Measurements from ENCODE around the gene NDUFS8. TPM values are rescaled to one million over a fixed set of nuclear protein-coding genes. Genes with fewer than 3 reads are reported as not detected.

Gene NDUFS8
- total RNA-seq, 1 donor from 2014 or later, result 84.0 TPM

DNA sequence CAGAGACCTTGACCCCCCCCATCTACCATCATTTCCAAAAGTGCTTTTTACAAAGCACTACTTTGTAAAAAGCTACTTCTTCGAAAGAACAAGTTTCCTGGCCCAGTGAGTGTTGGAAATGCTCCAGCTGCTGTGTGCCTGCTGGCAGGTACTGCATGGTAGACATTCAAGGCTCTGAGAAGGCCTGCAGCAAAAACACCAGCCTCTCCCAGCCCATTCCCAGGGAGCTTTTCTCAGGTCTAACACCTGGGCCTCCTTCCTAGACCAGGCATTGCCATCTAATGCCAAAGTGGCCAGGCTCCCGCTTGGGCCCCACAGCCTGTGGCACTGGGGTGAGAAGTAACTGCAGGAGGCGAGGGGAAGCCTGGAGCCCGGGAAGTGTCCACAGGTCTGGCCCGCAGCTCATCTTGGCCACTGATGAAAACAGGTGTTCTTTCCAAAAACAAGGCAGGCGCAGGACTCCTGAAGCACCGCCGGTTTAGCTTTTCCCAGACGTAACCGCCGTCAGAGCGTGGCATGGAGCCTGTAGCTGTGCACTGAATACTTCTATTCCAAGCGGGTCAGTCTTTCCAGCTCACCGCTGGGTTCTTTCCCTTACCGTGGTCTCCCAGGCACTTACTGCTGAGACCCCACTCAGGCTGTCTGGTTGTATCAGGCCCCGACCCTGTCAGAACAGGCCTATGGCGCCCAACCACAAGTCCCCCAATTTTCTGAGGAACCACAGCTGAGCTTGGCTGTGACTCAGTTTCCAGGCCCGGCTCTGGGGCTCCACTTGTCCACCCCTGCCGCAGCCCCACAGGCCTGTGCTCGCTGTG is 7.1 kb downstream of the NDUFS8 start:
- H3K4me3 ChIP-seq (ENCODE audit: low read depth, low read length), result no peak overlapping the region
- no peak for FAIRE-seq
- TF ChIP-seq, protein P1, sequence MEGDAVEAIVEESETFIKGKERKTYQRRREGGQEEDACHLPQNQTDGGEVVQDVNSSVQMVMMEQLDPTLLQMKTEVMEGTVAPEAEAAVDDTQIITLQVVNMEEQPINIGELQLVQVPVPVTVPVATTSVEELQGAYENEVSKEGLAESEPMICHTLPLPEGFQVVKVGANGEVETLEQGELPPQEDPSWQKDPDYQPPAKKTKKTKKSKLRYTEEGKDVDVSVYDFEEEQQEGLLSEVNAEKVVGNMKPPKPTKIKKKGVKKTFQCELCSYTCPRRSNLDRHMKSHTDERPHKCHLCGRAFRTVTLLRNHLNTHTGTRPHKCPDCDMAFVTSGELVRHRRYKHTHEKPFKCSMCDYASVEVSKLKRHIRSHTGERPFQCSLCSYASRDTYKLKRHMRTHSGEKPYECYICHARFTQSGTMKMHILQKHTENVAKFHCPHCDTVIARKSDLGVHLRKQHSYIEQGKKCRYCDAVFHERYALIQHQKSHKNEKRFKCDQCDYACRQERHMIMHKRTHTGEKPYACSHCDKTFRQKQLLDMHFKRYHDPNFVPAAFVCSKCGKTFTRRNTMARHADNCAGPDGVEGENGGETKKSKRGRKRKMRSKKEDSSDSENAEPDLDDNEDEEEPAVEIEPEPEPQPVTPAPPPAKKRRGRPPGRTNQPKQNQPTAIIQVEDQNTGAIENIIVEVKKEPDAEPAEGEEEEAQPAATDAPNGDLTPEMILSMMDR (IDR thresholded peaks at IDR 0.05; ENCODE audit: insufficient read depth, low read length, severe bottlenecking), result no peak

DNA sequence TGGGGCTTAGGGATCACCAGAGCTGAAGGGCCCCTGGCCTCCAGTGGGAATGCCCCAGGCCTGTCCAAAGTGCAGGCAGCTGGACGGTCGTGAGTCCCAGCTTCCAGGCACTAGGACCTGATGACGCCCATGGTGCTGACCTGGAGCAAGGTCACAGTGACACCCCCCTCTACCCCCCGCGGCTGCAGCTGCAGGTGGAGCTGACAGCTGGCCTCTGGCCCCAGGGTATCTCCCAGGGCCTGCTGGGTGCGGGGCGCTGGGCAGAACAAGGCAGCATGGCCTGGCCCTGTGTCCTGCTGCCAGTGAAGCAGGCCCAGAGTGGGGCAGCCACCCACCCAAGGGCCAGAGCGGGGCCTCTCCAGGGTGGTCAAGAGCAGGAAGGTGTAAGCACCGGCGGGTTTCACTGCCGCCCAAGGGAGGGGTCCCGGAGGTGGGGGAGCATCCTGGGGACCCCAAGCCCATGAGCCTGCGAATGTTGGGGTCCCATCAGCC is 7.8 kb downstream of the NDUFS8 start:
- peaks cover 10% of the 10 kb centered on the region for H3K36me3 ChIP-seq (ENCODE audit: control insufficient read depth, insufficient read depth, low read length)
- TF ChIP-seq, protein P1 (IDR thresholded peaks at IDR 0.05; ENCODE audit: insufficient read depth, low read length, severe bottlenecking), result no peak
- no peaks in the 10 kb centered on the region for H3K27me3 ChIP-seq (ENCODE audit: control insufficient read depth, insufficient read depth, low read length)
- H3K4me3 ChIP-seq (ENCODE audit: low read depth, low read length), result peak overlapping the region; percentile 63
- no peak for FAIRE-seq
- no peak for DNase-seq (ENCODE audit: low read depth)

More for the DNA sequence above, 7.1 kb downstream of the NDUFS8 start:
- Histone ChIP-seq H3K36me3 (ENCODE audit: control insufficient read depth, insufficient read depth, low read length) (peaks cover 15% of the 10 kb centered on the region), H3K27me3 (ENCODE audit: control insufficient read depth, insufficient read depth, low read length) (no peaks in the 10 kb centered on the region)
- DNase-seq (ENCODE audit: low read depth), result no peak

DNA sequence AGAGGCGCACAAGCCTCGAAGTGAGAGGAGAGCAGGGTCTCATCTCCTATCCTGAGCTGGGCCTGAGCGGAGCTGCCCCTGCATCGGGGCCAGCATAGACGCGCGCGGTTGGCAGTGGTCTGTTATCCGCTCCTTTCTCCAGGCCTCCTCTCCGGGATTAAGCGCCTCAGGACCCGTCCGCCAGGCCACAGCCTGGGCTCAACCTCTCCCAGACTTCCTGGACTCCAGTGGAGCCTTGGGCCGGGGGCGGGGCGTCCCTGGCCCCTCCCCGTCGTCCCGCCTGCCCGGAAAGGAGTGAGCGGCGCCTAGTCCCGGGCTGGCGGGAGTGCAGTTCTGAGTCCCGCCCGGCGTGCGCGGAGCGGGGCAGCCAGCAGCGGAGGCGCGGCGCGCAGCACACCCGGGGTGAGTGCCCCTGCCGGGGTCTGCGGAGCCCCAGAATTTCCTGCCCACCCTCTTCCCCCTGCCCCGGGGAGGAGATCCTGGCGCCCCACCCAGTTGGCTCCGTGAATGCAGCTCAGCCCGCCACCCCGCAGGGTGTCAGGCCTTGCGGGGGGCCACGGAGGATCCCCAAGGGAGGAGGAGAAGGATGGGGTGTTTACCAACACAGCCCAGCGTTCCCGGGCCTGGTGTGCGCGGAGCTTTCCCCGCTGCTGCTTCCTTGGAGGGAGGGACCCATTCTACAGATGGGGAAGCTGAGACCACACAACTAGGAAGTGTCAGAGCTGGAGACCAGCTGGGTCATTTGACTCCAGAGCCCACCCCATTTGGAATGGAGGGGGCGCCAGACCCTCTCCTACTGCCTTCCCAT is 8.4 kb downstream of the NDUFS8 start, which contains the start of gene TCIRG1:
TCIRG1 (plus strand) TSS at position 308 of the 808 bp plus-strand sequence. CDS start 2,247 bp downstream, outside the sequence.
- TF ChIP-seq, protein P1 (IDR thresholded peaks at IDR 0.05; ENCODE audit: insufficient read depth, low read length, severe bottlenecking), result peak; percentile 8
- H3K36me3 ChIP-seq (ENCODE audit: control insufficient read depth, insufficient read depth, low read length), result peaks cover 8% of the 10 kb centered on the region
- peak within 1 kb of the TSS; percentile 63 for H3K4me3 ChIP-seq (ENCODE audit: low read depth, low read length)
- DNase-seq (ENCODE audit: low read depth) (peak; percentile 68), FAIRE-seq (no peak)
- no peaks in the 10 kb centered on the region for H3K27me3 ChIP-seq (ENCODE audit: control insufficient read depth, insufficient read depth, low read length)

DNA sequence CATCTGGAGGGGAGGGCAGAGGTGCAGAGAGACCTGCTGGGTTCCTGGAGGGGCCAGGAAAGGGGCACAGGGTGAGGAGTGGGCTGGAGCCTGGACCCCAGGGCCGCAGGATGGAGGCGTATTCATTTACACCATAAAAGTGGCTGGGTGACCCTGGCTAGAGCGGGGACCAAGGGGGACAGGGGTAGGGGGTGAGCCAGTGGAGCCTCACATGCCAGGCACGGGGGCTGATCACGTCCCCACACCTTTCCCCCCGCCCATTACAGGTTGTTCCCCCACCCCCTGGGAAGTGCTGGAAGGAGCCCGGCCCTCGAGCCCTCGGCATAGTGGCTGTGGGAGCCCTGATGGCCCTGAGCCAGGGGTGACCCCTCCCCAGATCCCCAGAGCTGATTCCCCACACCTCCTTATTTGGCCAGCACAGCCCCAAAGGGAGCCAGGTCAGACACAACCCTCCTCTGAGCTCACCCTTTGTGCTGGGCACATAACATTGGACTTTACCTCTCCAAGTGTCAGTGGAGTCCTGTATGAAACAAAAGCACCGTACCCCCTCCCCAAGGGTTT is 9.1 kb downstream of the NDUFS8 start:
- H3K36me3 ChIP-seq (ENCODE audit: control insufficient read depth, insufficient read depth, low read length), result peaks cover 11% of the 10 kb centered on the region
- H3K27me3 ChIP-seq (ENCODE audit: control insufficient read depth, insufficient read depth, low read length), result no peaks in the 10 kb centered on the region
- FAIRE-seq (no peak), DNase-seq (ENCODE audit: low read depth) (no peak)
- TF ChIP-seq, protein P1 (IDR thresholded peaks at IDR 0.05; ENCODE audit: insufficient read depth, low read length, severe bottlenecking), result no peak
- H3K4me3 ChIP-seq (ENCODE audit: low read depth, low read length), result peak overlapping the region; percentile 63

DNA sequence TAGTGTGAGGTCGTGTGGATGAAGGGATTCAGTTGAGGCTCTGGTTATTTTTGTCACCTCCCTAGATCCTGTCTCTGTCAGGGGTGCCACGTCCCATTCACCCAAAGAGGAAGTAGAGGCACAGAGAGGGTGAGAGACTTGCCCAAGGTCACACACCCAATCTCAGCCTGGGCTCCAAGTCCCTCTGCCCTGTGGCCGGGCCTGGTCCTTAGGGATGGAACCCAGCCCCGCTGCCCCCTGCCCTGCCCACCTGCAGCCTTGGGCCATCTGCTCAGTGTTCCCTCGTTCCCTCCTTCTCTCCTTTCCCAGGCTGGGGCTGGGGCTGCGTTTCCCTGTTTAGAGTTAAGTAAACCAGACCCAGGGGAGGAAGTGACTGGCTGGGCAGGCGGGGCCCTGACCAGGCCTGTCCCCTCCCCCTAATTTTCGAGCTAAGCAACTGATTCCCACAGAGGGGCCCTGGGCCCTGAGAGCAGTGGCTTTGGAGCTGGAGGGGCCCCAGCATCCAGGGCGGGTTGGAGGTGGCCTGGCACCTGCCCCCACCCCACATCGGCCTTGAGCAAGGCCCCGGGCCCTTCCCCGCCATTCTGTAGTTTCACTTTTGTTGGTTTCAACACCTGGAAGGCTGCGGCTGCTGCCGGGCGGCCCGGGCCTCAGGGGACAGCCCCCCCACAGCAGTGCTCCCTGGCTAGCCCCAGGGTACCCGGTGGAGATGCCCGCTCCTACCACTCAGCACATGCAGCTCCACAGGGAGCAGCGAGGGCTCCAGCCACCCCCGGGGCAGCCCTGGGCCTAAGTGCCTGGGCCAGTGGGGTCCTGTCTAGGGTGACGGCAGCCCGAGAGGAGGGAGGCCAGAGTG is 9.8 kb downstream of the NDUFS8 start:
- TF ChIP-seq, protein P1 (IDR thresholded peaks at IDR 0.05; ENCODE audit: insufficient read depth, low read length, severe bottlenecking), result no peak
- Histone ChIP-seq H3K27me3 (ENCODE audit: control insufficient read depth, insufficient read depth, low read length) (no peaks in the 10 kb centered on the region), H3K4me3 (ENCODE audit: low read depth, low read length) (peak overlapping the region; percentile 63), H3K36me3 (ENCODE audit: control insufficient read depth, insufficient read depth, low read length) (peaks cover 15% of the 10 kb centered on the region)
- no peak for FAIRE-seq
- DNase-seq (ENCODE audit: low read depth), result peak; percentile 36
